Upper lobe of left lung (tissue), 6 donors: ENCODE measurements around the gene MTHFD2L. TPM values are rescaled to one million over a fixed set of nuclear protein-coding genes. Genes with fewer than 3 reads are reported as not detected.

ENCODE experiments used
- ATAC-seq, 2 donors: fragments of 200-7000 bp; cut with Tn5 transposase; one replicate each; pipeline ENCODE4 v1.9.1; 2022; ENCODE audit warnings: mild to moderate bottlenecking in 2 of 2, moderate library complexity in 2 of 2; ENCODE audit not compliant: low FRiP score in 2 of 2
- DNase-seq, 2 donors: peaks; one replicate each; pipeline ENCODE4 v3.0.0-alpha.2; 2019 to 2020
- H3K27ac ChIP-seq, 4 donors: fragments of 200-600 bp; sonication (generic); one replicate each; pipeline ENCODE4 v1.5.1; 2016 to 2019
- H3K27me3 ChIP-seq, 4 donors: fragments of 200-600 bp; sonication (generic); one replicate each; pipeline ENCODE4 v1.5.1; 2017 to 2019
- H3K36me3 ChIP-seq, 4 donors: fragments of 200-600 bp; sonication (generic); one replicate each; pipeline ENCODE4 v1.5.1; 2016 to 2019
- H3K4me1 ChIP-seq, 4 donors: fragments of 200-600 bp; sonication (generic); one replicate each; pipeline ENCODE4 v1.5.1; 2018 to 2019
- H3K4me3 ChIP-seq, 4 donors: fragments of 200-600 bp; sonication (generic); one replicate each; pipeline ENCODE4 v1.5.1; 2017 to 2019; ENCODE audit warnings: mild to moderate bottlenecking in 2 of 4, moderate library complexity in 1 of 4
- H3K9me3 ChIP-seq, 4 donors: fragments of 200-600 bp; sonication (generic); one replicate each; pipeline ENCODE4 v1.5.1; 2018 to 2019
- CTCF ChIP-seq, 6 experiments: fragments of 450-650 bp in 4 of 6; fragments of 200-600 bp in 2 of 6; sonication (generic) in 2 of 6; IDR thresholded peaks; one replicate each; pipeline ENCODE4 v1.5.1; 2016 to 2019; ENCODE audit warnings: antibody characterized with exemption in 6 of 6
- EP300 ChIP-seq, 4 donors: sonication (generic); formaldehyde crosslinking; IDR thresholded peaks; one replicate each; pipeline ENCODE4 v1.5.1; 2017; ENCODE audit warnings: antibody characterized with exemption in 4 of 4, control low read depth in 2 of 4
- POLR2A ChIP-seq, 4 donors: fragments of 450-650 bp; IDR thresholded peaks; one replicate each; pipeline ENCODE4 v1.5.1; 2016 to 2017; ENCODE audit warnings: antibody characterized with exemption in 4 of 4, mild to moderate bottlenecking in 2 of 4
- POLR2AphosphoS5 ChIP-seq, 2 donors: sonication (generic); formaldehyde crosslinking; IDR thresholded peaks; one replicate each; pipeline ENCODE4 v1.5.1; 2017; ENCODE audit warnings: antibody characterized with exemption in 2 of 2
- WGBS, 2 donors: methylation state at CpG; one replicate each; pipeline ENCODE4 v1.1.5; 2017 to 2018; 5-methylcytosine and 5-hydroxymethylcytosine counted together
- total RNA-seq, 6 donors: library from RNA; depleted of rRNA in 4 of 6; stranded (reverse); fragments of >200 nt in 4 of 6; gene quantifications; one replicate each; pipeline versions ENCODE4 v1.1.0 to v1.2.1, GENCODE V29; 2016 to 2021
- donor health status: DM: no; HTN: no; CAD: no; lungs with moderate emphysema.
- donor health status: DM: no; HTN: yes; CAD: no; lungs with severe emphysema.

Gene MTHFD2L
- total RNA-seq, 6 donors from 2014 or later: 4.9 to 23.6 (median 12.8) TPM

DNA sequence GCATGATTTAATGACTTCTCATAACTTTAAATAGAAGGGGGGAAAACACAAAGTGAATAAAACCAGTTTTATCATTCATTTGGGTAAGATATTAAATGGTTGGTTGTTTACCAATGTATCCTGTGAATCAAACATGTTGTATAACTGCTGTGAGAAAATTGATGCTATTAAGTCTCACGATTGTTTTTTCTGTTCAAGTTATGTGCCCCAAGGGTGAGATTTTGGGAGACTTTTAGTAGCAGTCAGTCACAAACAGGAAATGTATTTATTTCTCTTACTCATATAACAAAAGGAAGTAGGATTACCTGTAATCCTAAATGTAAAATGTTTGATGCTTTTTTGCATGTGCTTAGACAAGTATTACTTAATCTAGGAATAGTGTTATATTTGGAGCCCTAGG is 39.2 kb downstream of the MTHFD2L start:
- Histone ChIP-seq H3K9me3 (no peaks in the 10 kb centered on the region), H3K36me3 (no peaks in the 10 kb centered on the region), H3K4me1 (no peaks in the 10 kb centered on the region), H3K4me3 (no peak overlapping the region), H3K27ac (no peak overlapping the region), H3K27me3 (no peaks in the 10 kb centered on the region)
- ATAC-seq (no peak), DNase-seq (no peak)
- no peak for TF ChIP-seq EP300 (IDR thresholded peaks at IDR 0.05)
- TF ChIP-seq POLR2A (IDR thresholded peaks at IDR 0.05): no peak
- TF ChIP-seq POLR2AphosphoS5 (IDR thresholded peaks at IDR 0.05): no peak
- TF ChIP-seq CTCF (IDR thresholded peaks at IDR 0.05): no peak
- WGBS, 2 donors: 84 to 85% methylated on average over 1 of the region's 1 CpG

- 47 to 52% methylated on average over 5 of the region's 5 CpGs for WGBS, 2 donors
- Histone ChIP-seq H3K4me1 (peaks cover 0 to 20% (median 7%) of the 10 kb centered on the region in 4 donors), H3K9me3 (no peaks in the 10 kb centered on the region), H3K36me3 (no peaks in the 10 kb centered on the region), H3K27me3 (no peaks in the 10 kb centered on the region), H3K4me3 (no peak overlapping the region), H3K27ac (no peak overlapping the region)
- DNase-seq (no peak), ATAC-seq (no peak)
- TF ChIP-seq POLR2AphosphoS5 (IDR thresholded peaks at IDR 0.05) (no peak), CTCF (IDR thresholded peaks at IDR 0.05) (no peak), EP300 (IDR thresholded peaks at IDR 0.05) (no peak)
These were observed 44.2 kb downstream of the MTHFD2L start for GRCh38 chr4:74202062-74202586.

GRCh38 chr4:74203467-74203866 is 45.5 kb downstream of the MTHFD2L start:
- peaks cover 0 to 20% (median 7%) of the 10 kb centered on the region in 4 donors for H3K4me1 ChIP-seq
- no peak for ATAC-seq
- TF ChIP-seq CTCF (IDR thresholded peaks at IDR 0.05): no peak
- no peak for TF ChIP-seq POLR2AphosphoS5 (IDR thresholded peaks at IDR 0.05)
- no peaks in the 10 kb centered on the region for H3K27me3 ChIP-seq
- WGBS, 2 donors: 78 to 94% methylated on average over 3 of the region's 3 CpGs
- H3K27ac ChIP-seq: no peak overlapping the region
- DNase-seq: no peak
- H3K4me3 ChIP-seq: no peak overlapping the region
- no peaks in the 10 kb centered on the region for H3K9me3 ChIP-seq
- no peaks in the 10 kb centered on the region for H3K36me3 ChIP-seq

DNA sequence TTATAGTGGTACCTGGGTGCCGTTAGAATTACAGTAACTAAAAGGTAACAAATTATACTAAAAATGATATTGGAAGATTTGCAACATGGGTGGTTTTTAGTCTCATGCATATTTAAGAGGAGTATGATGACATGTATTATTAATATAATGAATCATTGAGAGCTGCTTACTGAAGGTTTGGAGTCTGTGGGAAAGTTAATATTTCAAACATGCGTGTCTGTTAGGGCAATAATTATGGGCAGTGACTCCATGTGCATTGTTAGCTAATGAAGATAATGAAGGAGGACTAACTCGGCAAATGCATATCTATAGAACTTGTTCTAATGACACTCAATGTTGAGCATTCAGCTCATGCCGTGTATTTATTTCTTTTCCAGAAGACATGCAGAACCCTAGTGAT is 47.1 kb downstream of the MTHFD2L start:
- TF ChIP-seq POLR2AphosphoS5 (IDR thresholded peaks at IDR 0.05) (no peak), EP300 (IDR thresholded peaks at IDR 0.05) (no peak), POLR2A (IDR thresholded peaks at IDR 0.05) (no peak), CTCF (IDR thresholded peaks at IDR 0.05) (no peak)
- 91 to 97% methylated on average over 4 of the region's 4 CpGs for whole genome bisulfite sequencing, 2 donors
- no peak for ATAC-seq

DNA sequence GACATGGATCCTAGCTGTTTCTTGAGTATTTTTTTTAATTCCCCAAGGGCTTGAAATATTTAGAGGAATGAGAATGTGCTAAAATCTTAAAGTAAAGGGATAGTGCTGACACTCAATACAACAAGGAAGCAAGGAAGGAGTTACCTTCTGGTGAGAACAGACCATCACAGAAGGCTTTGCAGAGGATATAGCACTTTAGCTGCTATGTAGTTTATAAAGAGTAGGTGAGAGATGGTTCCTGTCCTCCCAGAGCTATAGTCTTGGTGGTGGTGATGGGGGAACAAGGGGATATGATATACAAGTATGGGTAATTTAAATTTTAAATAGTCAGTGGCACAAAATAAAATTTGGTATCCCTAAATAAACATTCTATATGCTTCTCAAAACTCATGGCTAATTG is 47.6 kb downstream of the MTHFD2L start:
- Histone ChIP-seq H3K4me3 (no peak overlapping the region), H3K4me1 (peaks cover 0 to 20% (median 7%) of the 10 kb centered on the region in 4 donors), H3K36me3 (no peaks in the 10 kb centered on the region), H3K27ac (no peak overlapping the region), H3K9me3 (no peaks in the 10 kb centered on the region), H3K27me3 (no peaks in the 10 kb centered on the region)
- ATAC-seq: no peak
- no peak for DNase-seq
- no peak for TF ChIP-seq EP300 (IDR thresholded peaks at IDR 0.05)

More for the DNA sequence above, 47.1 kb downstream of the MTHFD2L start:
- Histone ChIP-seq H3K4me1 (peaks cover 0 to 20% (median 7%) of the 10 kb centered on the region in 4 donors), H3K4me3 (no peak overlapping the region), H3K27me3 (no peaks in the 10 kb centered on the region), H3K9me3 (no peaks in the 10 kb centered on the region), H3K27ac (no peak overlapping the region), H3K36me3 (no peaks in the 10 kb centered on the region)
- no peak for DNase-seq
